NCI-H2081 (cell line): ENCODE data around the gene CORO2B.
A peak's percentile ranks its signal among the peaks of the same experiment; 100 is the strongest.

Experiments
- DNase-seq, 2 experiments: peaks; one replicate each; lab custom pipeline; 2025; lab: John Stamatoyannopoulos, UW

The CORO2B gene

GRCh38 chr15:68572921-68573320 is 5.9 kb upstream of the CORO2B start:
- DNase-seq = no peak

GRCh38 chr15:68574046-68574445 is 4.7 kb upstream of the CORO2B start:
- no peak for DNase-seq

- DNase-seq = no peak
These were observed 4.2 kb upstream of the CORO2B start for GRCh38 chr15:68574629-68575028.

- peak in 1 of 2 experiments; percentile 24 for DNase-seq
These were observed 2.4 kb upstream of the CORO2B start for GRCh38 chr15:68576235-68576892.

GRCh38 chr15:68578175-68578979 is 416 bp upstream of the CORO2B start:
- peak; percentile 39 to 55 for DNase-seq

GRCh38 chr15:68580026-68580882 is 1.5 kb downstream of the CORO2B start:
- DNase-seq = no peak

- DNase-seq = no peak
These were observed 2.0 kb downstream of the CORO2B start for GRCh38 chr15:68580883-68581155.

- DNase-seq = no peak
These were observed 2.9 kb downstream of the CORO2B start for GRCh38 chr15:68581725-68582124.

GRCh38 chr15:68582236-68582635 is 3.4 kb downstream of the CORO2B start:
- no peak for DNase-seq

GRCh38 chr15:68582864-68583263 is 4.1 kb downstream of the CORO2B start:
- no peak for DNase-seq

GRCh38 chr15:68583321-68583720 is 4.5 kb downstream of the CORO2B start:
- no peak for DNase-seq

- DNase-seq = no peak
These were observed 5.4 kb downstream of the CORO2B start for GRCh38 chr15:68583936-68584755.

GRCh38 chr15:68584756-68585573 is 6.2 kb downstream of the CORO2B start:
- peak; percentile 60 to 86 for DNase-seq

GRCh38 chr15:68585574-68586273 is 6.9 kb downstream of the CORO2B start:
- DNase-seq = no peak

- DNase-seq = no peak
These were observed 7.6 kb downstream of the CORO2B start for GRCh38 chr15:68586274-68586961.

- no peak for DNase-seq
These were observed 9.1 kb downstream of the CORO2B start for GRCh38 chr15:68587769-68588385.

- no peak for DNase-seq
These were observed 10.3 kb downstream of the CORO2B start for GRCh38 chr15:68589053-68589452.

- no peak for DNase-seq
These were observed 11.3 kb downstream of the CORO2B start for GRCh38 chr15:68589783-68590710.
